H1 (cell line): ENCODE data around the gene COASY. TPM values are rescaled to one million over a fixed set of nuclear protein-coding genes. Genes with fewer than 3 reads are reported as not detected.

Experiments used
- ASH2L ChIP-seq: fragments of 200-600, 300-600 bp; sonication (generic); IDR thresholded peaks from one replicate; pipeline ENCODE4 v1.7.1; 2017; ENCODE audit warnings: low read length
- BRCA1 ChIP-seq: IDR thresholded peaks from 2 replicates; pipeline ENCODE4 v1.6.1; 2012; ENCODE audit warnings: low read depth, low read length, improper control_type of control experiment
- CEBPB ChIP-seq: IDR thresholded peaks from 2 replicates; pipeline ENCODE4 v1.6.1; 2012; ENCODE audit warnings: low read depth, low read length
- CREB1 ChIP-seq: IDR thresholded peaks from 2 replicates; pipeline ENCODE4 v1.6.1; 2012; ENCODE audit warnings: inconsistent platforms
- CTBP2 ChIP-seq: IDR thresholded peaks from 2 replicates; pipeline ENCODE4 v1.7.0; 2011; ENCODE audit warnings: borderline replicate concordance, mild to moderate bottlenecking, moderate library complexity, mixed read lengths, low read length; ENCODE audit not compliant: insufficient read depth, insufficient read length
- GABPA ChIP-seq: IDR thresholded peaks from 2 replicates; pipeline ENCODE4 v1.6.1; 2011; ENCODE audit warnings: mild to moderate bottlenecking, low read length, moderate library complexity, borderline replicate concordance; ENCODE audit not compliant: insufficient read depth
- JUN ChIP-seq: IDR thresholded peaks from 2 replicates; pipeline ENCODE4 v1.6.1; 2011; ENCODE audit warnings: low read depth, mild to moderate bottlenecking, improper control_type of control experiment, low read length
- KDM1A ChIP-seq: fragments of 200-600, 300-600 bp; sonication (generic); IDR thresholded peaks from 2 replicates; pipeline ENCODE4 v1.7.1; 2016; ENCODE audit warnings: mild to moderate bottlenecking, low read length, borderline replicate concordance
- KDM5A ChIP-seq: fragments of 200-600 bp; IDR thresholded peaks from 2 replicates; pipeline ENCODE4 v1.7.1; 2012; ENCODE audit warnings: mild to moderate bottlenecking, low read length, inconsistent platforms, mixed read lengths
- NRF1 ChIP-seq: IDR thresholded peaks from 2 replicates; pipeline ENCODE4 v1.6.1; 2011; ENCODE audit warnings: mild to moderate bottlenecking, low read depth, low read length, improper control_type of control experiment
- POLR2AphosphoS5 ChIP-seq: IDR thresholded peaks from 2 replicates; pipeline ENCODE4 v1.6.1; 2011; ENCODE audit warnings: low read depth, low read length
- RNF2 ChIP-seq: fragments of 200-900, 300-1000 bp; sonication (generic); IDR thresholded peaks from 2 replicates; pipeline ENCODE4 v1.7.1; 2016; ENCODE audit warnings: borderline replicate concordance, low read depth, mild to moderate bottlenecking, antibody characterized with exemption, low read length; ENCODE audit not compliant: poor library complexity, severe bottlenecking; ENCODE audit errors: missing control alignments
- SAP30 ChIP-seq: fragments of 300-600 bp; sonication (generic); IDR thresholded peaks from 2 replicates; pipeline ENCODE4 v1.7.1; 2012; ENCODE audit warnings: low read length, moderate library complexity, mild to moderate bottlenecking, inconsistent platforms; ENCODE audit not compliant: insufficient read depth, insufficient replicate concordance
- SP1 ChIP-seq: IDR thresholded peaks from 2 replicates; pipeline ENCODE4 v1.6.1; 2011; ENCODE audit warnings: low read depth, low read length
- polyA plus RNA-seq, 7 experiments: library from polyadenylated mRNA; depleted of rRNA in 3 of 7; stranded (reverse) in 5 of 7; unstranded in 2 of 7; fragments of >200 nt in 5 of 7; fragments of 200-250 nt in 2 of 7; gene quantifications; 1 replicate in 5 of 7; 2 replicates in 1 of 7; 4 replicates in 1 of 7; pipeline versions ENCODE4 v1.2.1 to v1.2.3, GENCODE V29; 2011 to 2013; ENCODE audit warnings: missing spikeins in 2 of 7, mixed read lengths in 2 of 7
- total RNA-seq: library from RNA; stranded (reverse); fragmentation: NEBNext Ultra II Directional; extraction: Animal tissue kit (Norgen Biotek cat#: 25700); gene quantifications from 2 replicates; pipeline ENCODE4 v1.2.1, GENCODE V29; 2021
- TF ChIP-seq, protein P1 (sequence below): IDR thresholded peaks from 2 replicates; pipeline ENCODE4 v1.6.1; 2012; ENCODE audit warnings: inconsistent platforms
- TF ChIP-seq, protein P2 (sequence below): IDR thresholded peaks from 2 replicates; pipeline ENCODE4 v1.6.1; 2012; ENCODE audit warnings: inconsistent platforms
- TF ChIP-seq, protein P3 (sequence below): IDR thresholded peaks from 2 replicates; pipeline ENCODE4 v1.6.1; 2012; ENCODE audit warnings: low read length, inconsistent platforms

COASY gene
- total and polyA plus RNA-seq, 2 of the 8 experiments (the other 6 are each of a cell fraction or from before 2014, with no cell fraction given): 64.5 to 100 TPM

DNA sequence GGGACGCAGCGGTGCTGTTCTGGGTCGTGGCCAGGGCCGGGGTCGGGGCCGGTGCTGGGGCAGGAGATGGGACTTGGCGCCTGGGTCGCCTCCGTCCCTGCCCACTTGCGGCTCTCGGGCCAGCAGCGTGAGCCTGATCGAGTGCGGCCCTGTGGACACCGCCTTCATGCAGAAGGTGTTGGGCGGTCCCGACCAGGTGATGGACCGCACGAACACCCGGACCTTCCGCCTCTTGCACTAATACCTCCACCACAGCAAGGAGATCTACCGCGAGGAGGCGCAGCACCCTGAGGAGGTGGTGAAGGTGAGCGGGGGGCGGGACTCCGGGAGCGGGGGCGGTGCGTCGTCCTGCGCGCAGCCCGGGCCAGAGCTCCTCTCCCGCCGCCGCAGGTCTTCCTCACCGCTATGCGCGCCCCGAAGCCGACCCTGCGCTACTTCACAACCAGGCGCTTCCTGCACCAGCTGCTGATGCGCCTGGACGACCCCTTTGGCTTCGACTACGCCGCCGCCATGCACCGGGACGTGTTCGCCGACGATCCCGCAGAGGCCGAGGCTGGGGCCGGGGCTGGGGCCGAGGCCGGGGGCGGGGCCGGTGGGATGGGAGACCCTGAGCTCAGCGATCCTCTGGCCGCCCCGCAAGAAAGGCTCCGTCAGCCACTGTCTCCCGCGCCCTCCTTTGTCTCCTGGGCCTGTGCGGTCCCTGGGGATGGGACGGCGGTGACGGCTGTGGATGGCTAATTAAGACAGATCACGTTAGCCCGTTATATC lies 13.7 kb upstream of the COASY start (continued):
- TF ChIP-seq, protein P1, sequence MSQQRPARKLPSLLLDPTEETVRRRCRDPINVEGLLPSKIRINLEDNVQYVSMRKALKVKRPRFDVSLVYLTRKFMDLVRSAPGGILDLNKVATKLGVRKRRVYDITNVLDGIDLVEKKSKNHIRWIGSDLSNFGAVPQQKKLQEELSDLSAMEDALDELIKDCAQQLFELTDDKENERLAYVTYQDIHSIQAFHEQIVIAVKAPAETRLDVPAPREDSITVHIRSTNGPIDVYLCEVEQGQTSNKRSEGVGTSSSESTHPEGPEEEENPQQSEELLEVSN: peak; percentile 65; the same call in 1 of the 2 replicates
- TF ChIP-seq NRF1: no peak
- 0 out of 2 replicates have a peak, but pooled peaks have one; percentile 1 for TF ChIP-seq CEBPB
- no peak for TF ChIP-seq KDM5A
- 0 out of 2 replicates have a peak, but pooled peaks have one; percentile 30 for TF ChIP-seq SP1
- peak; percentile 76; the same call in 1 of the 2 replicates for TF ChIP-seq GABPA
- TF ChIP-seq, protein P2, sequence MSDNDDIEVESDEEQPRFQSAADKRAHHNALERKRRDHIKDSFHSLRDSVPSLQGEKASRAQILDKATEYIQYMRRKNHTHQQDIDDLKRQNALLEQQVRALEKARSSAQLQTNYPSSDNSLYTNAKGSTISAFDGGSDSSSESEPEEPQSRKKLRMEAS: no peak
- TF ChIP-seq ASH2L: peak; percentile 47
- TF ChIP-seq RNF2: no peak
- TF ChIP-seq POLR2AphosphoS5: 0 out of 2 replicates have a peak, but pooled peaks have one; percentile 67
- TF ChIP-seq CREB1: peak; percentile 63
- TF ChIP-seq CTBP2: no peak
- TF ChIP-seq, protein P3, sequence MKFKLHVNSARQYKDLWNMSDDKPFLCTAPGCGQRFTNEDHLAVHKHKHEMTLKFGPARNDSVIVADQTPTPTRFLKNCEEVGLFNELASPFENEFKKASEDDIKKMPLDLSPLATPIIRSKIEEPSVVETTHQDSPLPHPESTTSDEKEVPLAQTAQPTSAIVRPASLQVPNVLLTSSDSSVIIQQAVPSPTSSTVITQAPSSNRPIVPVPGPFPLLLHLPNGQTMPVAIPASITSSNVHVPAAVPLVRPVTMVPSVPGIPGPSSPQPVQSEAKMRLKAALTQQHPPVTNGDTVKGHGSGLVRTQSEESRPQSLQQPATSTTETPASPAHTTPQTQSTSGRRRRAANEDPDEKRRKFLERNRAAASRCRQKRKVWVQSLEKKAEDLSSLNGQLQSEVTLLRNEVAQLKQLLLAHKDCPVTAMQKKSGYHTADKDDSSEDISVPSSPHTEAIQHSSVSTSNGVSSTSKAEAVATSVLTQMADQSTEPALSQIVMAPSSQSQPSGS: no peak
- no peak for TF ChIP-seq SAP30
- TF ChIP-seq KDM1A: no peak
- TF ChIP-seq BRCA1: no peak
- no peak for TF ChIP-seq JUN
